GM12878 (cell line): ENCODE data around the gene TMEM135.

Experiments used
- CTCF ChIP-seq, 3 experiments: IDR thresholded peaks in 2 of 3; conservative IDR thresholded peaks in 1 of 3; 2 replicates each; pipeline ENCODE4 v1.5.1; 2011; ENCODE audit warnings: low read depth in 3 of 3, low read length in 3 of 3, mild to moderate bottlenecking in 3 of 3, control low read depth in 2 of 3, moderate library complexity in 2 of 3, inconsistent platforms in 1 of 3, mixed read lengths in 1 of 3; ENCODE audit not compliant: control insufficient read depth in 2 of 3, insufficient read depth in 1 of 3; ENCODE audit errors: extremely low read depth in 1 of 3
- EGR1 ChIP-seq, 2 experiments: IDR thresholded peaks; 1 replicate in 1 of 2; 2 replicates in 1 of 2; pipeline ENCODE4 v1.6.1; 2011 to 2012; ENCODE audit warnings: low read depth in 2 of 2, low read length in 2 of 2, borderline replicate concordance in 1 of 2, mild to moderate bottlenecking in 1 of 2, moderate library complexity in 1 of 2
- KDM1A ChIP-seq: fragments of 200-600 bp; sonication (generic); IDR thresholded peaks from 2 replicates; pipeline ENCODE4 v1.6.1; 2016; ENCODE audit warnings: borderline replicate concordance
- POLR2AphosphoS2 ChIP-seq: IDR thresholded peaks from 2 replicates; pipeline ENCODE4 v1.6.1; 2011; ENCODE audit warnings: low read depth, mild to moderate bottlenecking, low read length, improper control_type of control experiment, moderate library complexity
- POLR2AphosphoS5 ChIP-seq: IDR thresholded peaks from 2 replicates; pipeline ENCODE4 v1.6.1; 2011; ENCODE audit warnings: mild to moderate bottlenecking, low read length, inconsistent platforms
- RBBP5 ChIP-seq: fragments of 200-600 bp; sonication (generic); conservative IDR thresholded peaks from 2 replicates; pipeline ENCODE4 v1.6.1; 2016
- RFX5 ChIP-seq: IDR thresholded peaks from 2 replicates; pipeline ENCODE4 v1.6.1; 2011; ENCODE audit warnings: low read depth, low read length, improper control_type of control experiment
- SMAD1 ChIP-seq: fragments of 450-650 bp; IDR thresholded peaks from 2 replicates; pipeline ENCODE4 v1.6.1; 2018; ENCODE audit warnings: mild to moderate bottlenecking, low read depth; ENCODE audit not compliant: partially characterized antibody
- TAF1 ChIP-seq: IDR thresholded peaks from 2 replicates; pipeline ENCODE4 v1.6.1; 2011; ENCODE audit warnings: mild to moderate bottlenecking, low read depth, low read length, borderline replicate concordance

- TF ChIP-seq EGR1 (IDR thresholded peaks at IDR 0.05; ENCODE audit: borderline replicate concordance in 1 of 2, low read depth in 2 of 2, low read length in 2 of 2) (no peak), POLR2AphosphoS2 (no peak), POLR2AphosphoS5 (no peak), TAF1 (no peak), CTCF (IDR thresholded peaks at IDR 0.05 in 2 of 3, conservative IDR thresholded peaks at IDR 0.05 in 1 of 3; ENCODE audit: control insufficient read depth in 2 of 3, extremely low read depth in 1 of 3, insufficient read depth in 1 of 3, low read depth in 3 of 3, low read length in 3 of 3) (no peak), KDM1A (no peak), SMAD1 (no peak), RBBP5 (no peak), RFX5 (no peak)
Measured at GRCh38 chr11:87019613-87020271, 18.0 kb upstream of the TMEM135 start.
